Activated naive CD4-positive, alpha-beta T cell treated with anti-CD3 and anti-CD28 coated beads, Interleukin-2, amount 50 U/mL, for 72 hours (primary cell): ENCODE data around the gene BAIAP2L2. TPM values are rescaled to one million over a fixed set of nuclear protein-coding genes. Genes with fewer than 3 reads are reported as not detected.
A peak's percentile ranks its signal among the peaks of the same experiment; 100 is the strongest.
"Not testable (repeated sequence)": the region's sequence is repeated elsewhere in the genome, so short reads cannot be mapped to it uniquely, and the experiment has no call there.

Source experiments
- ATAC-seq, 2 donors: fragments of 150-1000 bp; cut with Tn5 transposase; 2 replicates each; pipeline ENCODE4 v1.10.0; 2021; ENCODE audit warnings: mild to moderate bottlenecking in 2 of 2, moderate library complexity in 2 of 2
- DNase-seq, 2 donors: peaks; one replicate each; pipeline ENCODE4 v3.0.0; 2021 to 2022; ENCODE audit warnings: low spot score in 2 of 2
- H3K27ac Mint-ChIP-seq, 2 donors: one replicate each; pipeline ENCODE4 v1.8.0; 2022; ENCODE audit warnings: mild to moderate bottlenecking in 2 of 2, mixed read lengths in 2 of 2
- H3K36me3 Mint-ChIP-seq, 2 donors: one replicate each; pipeline ENCODE4 v1.8.0; 2022; ENCODE audit warnings: mixed read lengths in 2 of 2
- H3K9me3 Mint-ChIP-seq, 2 donors: one replicate each; pipeline ENCODE4 v1.8.0; 2022; ENCODE audit warnings: mixed read lengths in 2 of 2
- total RNA-seq, 2 donors: library from RNA; stranded (reverse); gene quantifications; one replicate each; pipeline ENCODE4 v1.2.3, GENCODE V29; 2022

The BAIAP2L2 gene
- total RNA-seq = 1 to 10 TPM; 1.1 to 1.3 TPM

DNA sequence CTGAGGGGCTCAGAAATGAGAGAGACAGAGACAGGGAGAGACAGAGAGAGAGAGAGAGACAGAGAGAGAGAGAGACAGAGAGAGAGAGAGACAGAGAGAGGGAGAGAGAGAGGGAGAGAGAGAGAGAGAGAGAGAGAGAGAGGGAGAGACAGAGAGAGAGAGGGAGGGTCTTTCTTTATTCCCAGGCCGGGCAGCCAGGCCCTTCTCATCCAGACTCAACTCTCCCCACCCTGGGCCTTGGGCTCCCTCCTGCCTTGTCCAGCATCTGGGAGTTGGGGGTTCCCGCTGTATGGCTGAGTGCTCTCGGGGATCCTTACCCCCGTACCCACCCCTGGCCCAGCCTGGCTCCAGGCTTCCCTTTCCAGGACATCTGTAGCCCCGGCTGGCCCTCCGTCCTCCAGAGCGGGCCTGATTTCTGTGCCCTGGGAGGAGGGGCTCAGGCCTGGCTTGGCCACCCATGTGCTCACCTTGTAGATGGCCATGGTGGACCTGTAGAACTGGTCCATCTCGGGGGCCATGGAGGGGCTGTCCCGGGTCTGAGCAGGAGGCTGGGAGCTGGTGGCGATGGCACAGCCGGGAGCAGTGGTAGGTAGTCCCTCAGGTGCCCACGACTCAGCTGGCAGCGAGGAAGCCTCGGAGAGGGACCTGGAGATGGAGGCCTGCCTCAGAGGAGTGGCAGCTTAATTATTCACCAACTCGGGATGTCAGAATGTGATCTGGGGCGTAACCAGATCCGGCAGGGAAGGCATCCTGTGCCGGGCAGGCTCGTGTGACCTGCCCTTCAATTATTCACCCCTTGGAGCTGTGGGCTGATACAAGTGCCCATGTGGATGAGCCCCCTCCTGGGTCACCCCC lies at the start of gene BAIAP2L2:
TSS of gene BAIAP2L2 (minus strand) at position 677 of the 855 bp plus-strand sequence. CDS start at position 518, 159 bp downstream.
- Mint-ChIP-seq H3K9me3 (no peaks in the 10 kb centered on the region), H3K27ac (peak within 1 kb of the TSS; percentile 62 to 77), H3K36me3 (no peaks in the 10 kb centered on the region)
- ATAC-seq (no peak), DNase-seq (no peak)

DNA sequence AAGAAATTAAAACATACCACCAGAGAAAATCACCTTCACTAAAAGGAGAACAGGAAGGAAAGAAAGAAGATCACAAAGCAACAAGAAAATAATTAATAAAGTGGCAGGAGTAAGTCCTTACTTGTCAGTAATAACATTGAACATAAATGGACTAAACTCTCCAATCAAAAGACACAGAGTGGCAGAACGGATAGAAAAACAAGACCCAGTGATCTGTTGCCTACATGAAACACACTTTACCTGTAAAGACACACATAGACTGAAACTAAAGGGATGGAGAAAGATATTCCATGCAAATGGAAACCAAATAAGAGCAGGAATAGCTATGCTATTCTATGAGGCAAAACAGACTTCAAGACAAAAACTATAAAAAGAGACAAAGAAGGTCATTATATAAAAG lies 45.2 kb upstream of the BAIAP2L2 start:
- ATAC-seq (no peak), DNase-seq (no peak)
- no peaks in the 10 kb centered on the region for H3K9me3 Mint-ChIP-seq
- H3K27ac Mint-ChIP-seq = no peak overlapping the region
- H3K36me3 Mint-ChIP-seq = no peaks in the 10 kb centered on the region

- H3K27ac Mint-ChIP-seq, ATAC-seq, H3K36me3 Mint-ChIP-seq, H3K9me3 Mint-ChIP-seq, DNase-seq: not testable (repeated sequence)
Observed at GRCh38 chr22:38154563-38154915, 44.1 kb upstream of the BAIAP2L2 start.

GRCh38 chr22:38153821-38154562 lies 43.5 kb upstream of the BAIAP2L2 start:
- Mint-ChIP-seq H3K9me3 (no peaks in the 10 kb centered on the region), H3K36me3 (no peaks in the 10 kb centered on the region), H3K27ac (no peak overlapping the region)
- DNase-seq (peak in 1 of 2 donors; percentile 30), ATAC-seq (no peak)

GRCh38 chr22:38151126-38151500 lies 40.6 kb upstream of the BAIAP2L2 start:
- ATAC-seq (no peak), DNase-seq (no peak)
- Mint-ChIP-seq H3K9me3 (no peaks in the 10 kb centered on the region), H3K27ac (no peak overlapping the region), H3K36me3 (peaks cover 0 to 7% of the 10 kb centered on the region in 2 donors)

- Mint-ChIP-seq H3K9me3 (no peaks in the 10 kb centered on the region), H3K36me3 (peaks cover 0 to 10% of the 10 kb centered on the region in 2 donors), H3K27ac (peak overlapping the region in 1 of 2 donors; percentile 37)
- ATAC-seq = no peak
- peak in 1 of 2 donors; percentile 11 for DNase-seq
Observed at GRCh38 chr22:38148245-38148644, 37.8 kb upstream of the BAIAP2L2 start.

DNA sequence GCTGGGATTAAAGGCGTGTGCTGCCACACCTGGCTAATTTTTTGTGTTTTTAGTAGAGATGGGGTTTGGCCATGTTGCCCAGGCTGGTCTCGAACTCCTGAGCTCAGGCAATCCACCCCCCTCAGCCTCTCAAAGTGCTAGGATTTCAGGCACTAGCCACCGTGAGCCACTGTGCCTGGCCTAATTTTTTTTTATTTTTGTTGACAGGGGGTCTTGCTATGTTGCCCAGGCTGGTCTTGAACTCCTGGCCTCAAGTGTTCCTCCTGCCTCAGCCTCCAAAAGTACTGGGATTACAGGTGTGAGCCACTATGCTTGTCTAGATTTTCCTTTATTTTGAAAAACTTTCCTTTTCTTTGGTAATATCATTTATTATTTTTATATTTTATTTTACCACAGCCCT lies 35.7 kb upstream of the BAIAP2L2 start:
- peaks cover 0 to 11% of the 10 kb centered on the region in 2 donors for H3K36me3 Mint-ChIP-seq
- H3K27ac Mint-ChIP-seq, ATAC-seq, H3K9me3 Mint-ChIP-seq: not testable (repeated sequence)
- DNase-seq = peak in 1 of 2 donors; percentile 13

GRCh38 chr22:38144025-38144405 lies 33.5 kb upstream of the BAIAP2L2 start:
- ATAC-seq = peak in 1 of 2 donors; percentile 20
- Mint-ChIP-seq H3K36me3 (peaks cover 0 to 11% of the 10 kb centered on the region in 2 donors), H3K27ac (peak overlapping the region in 1 of 2 donors; percentile 2), H3K9me3 (no peaks in the 10 kb centered on the region)
- peak in 1 of 2 donors; percentile 43 for DNase-seq

DNA sequence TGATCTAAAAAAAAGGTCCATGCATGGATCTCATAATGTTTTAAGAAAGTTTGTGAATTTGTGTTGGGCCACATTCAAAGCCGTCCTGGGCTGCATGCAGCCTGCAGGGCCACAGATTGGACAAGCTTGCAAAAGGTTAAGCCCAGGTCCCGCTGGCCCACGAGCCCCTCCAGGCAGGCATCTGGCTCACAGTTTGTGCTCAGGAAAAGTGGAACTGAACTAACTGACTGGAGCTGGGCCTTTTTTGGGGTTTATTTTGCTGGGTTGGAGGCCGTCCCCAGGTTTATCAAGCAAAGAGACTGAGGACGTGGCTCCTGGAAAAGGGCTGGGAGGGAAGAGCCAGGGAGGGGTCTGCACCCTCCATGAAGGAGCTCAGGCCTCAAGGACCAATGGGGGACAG lies 32.1 kb upstream of the BAIAP2L2 start:
- ATAC-seq = no peak
- H3K36me3 Mint-ChIP-seq = peaks cover 0 to 4% of the 10 kb centered on the region in 2 donors

DNA sequence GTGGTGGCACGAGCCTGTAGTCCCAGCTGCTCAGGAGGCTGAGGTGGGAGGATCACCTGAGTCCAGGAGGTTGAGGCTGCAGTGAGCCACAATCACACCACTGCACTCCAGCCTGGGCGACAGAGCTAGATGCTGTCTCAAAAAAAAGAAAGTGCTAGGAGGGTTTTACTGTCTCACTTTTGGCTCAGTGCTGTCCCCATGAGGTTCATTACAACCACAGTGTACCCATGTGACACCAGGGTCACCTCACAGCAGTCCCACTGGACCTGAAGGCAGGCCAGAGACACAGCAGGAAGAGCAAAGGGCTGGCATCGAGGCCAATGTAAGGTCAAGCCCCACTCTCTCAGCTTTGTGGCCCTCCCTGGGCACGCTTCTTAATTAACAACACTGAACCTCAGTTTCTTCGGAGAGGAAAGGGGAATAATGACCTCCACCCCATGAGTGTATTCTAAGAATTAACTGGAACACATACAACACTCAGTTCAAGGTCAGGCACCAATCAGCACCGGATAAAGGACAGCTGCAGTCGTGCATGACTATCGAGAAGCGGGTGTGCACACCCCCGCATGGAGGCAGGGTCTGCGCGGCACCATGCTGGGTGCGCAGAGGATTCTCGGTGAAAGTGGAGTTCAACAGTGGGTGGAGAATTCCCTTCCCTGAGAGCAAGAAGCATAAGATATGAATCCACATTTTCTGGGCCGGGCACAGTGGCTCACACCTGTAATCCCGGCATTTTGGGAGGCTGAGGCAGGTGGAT lies 30.9 kb upstream of the BAIAP2L2 start:
- no peak for ATAC-seq
- H3K36me3 Mint-ChIP-seq = peaks cover 0 to 4% of the 10 kb centered on the region in 2 donors
- H3K27ac Mint-ChIP-seq = no peak overlapping the region
- no peaks in the 10 kb centered on the region for H3K9me3 Mint-ChIP-seq
- no peak for DNase-seq

More for the DNA sequence above, 32.1 kb upstream of the BAIAP2L2 start:
- peak overlapping the region; percentile 55 to 57 for H3K27ac Mint-ChIP-seq
- no peak for DNase-seq
- H3K9me3 Mint-ChIP-seq = no peaks in the 10 kb centered on the region

DNA sequence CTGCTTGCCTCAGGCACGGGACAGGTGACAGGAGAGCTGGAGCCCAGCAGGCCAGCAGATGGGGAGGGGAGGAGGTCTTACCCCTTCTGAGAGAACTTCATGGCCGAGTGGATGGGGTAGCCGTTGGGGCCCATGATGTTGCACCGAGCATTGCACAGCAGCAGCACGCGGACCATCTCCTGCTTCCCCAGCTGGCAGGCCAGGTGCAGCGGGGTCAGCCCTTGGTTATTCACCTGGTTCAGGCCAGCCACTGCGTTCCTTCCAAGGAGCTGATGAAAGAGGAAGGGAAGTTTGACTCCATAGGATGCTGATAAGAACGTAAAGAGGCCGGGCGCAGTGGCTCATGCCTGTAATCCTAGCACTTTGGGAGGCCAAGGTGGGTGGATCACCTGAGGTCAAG lies 29.4 kb upstream of the BAIAP2L2 start:
- ATAC-seq (no peak), DNase-seq (no peak)
- peaks cover 0 to 4% of the 10 kb centered on the region in 2 donors for H3K36me3 Mint-ChIP-seq
- H3K27ac Mint-ChIP-seq = peak overlapping the region in 1 of 2 donors; percentile 21
- no peaks in the 10 kb centered on the region for H3K9me3 Mint-ChIP-seq

GRCh38 chr22:38138961-38139360 lies 28.5 kb upstream of the BAIAP2L2 start:
- DNase-seq (no peak), ATAC-seq (no peak)
- Mint-ChIP-seq H3K36me3 (peaks cover 0 to 4% of the 10 kb centered on the region in 2 donors), H3K9me3 (no peaks in the 10 kb centered on the region), H3K27ac (no peak overlapping the region)

GRCh38 chr22:38137876-38138687 lies 27.6 kb upstream of the BAIAP2L2 start:
- peak overlapping the region in 1 of 2 donors; percentile 6 for H3K27ac Mint-ChIP-seq
- H3K9me3 Mint-ChIP-seq = no peaks in the 10 kb centered on the region
- no peaks in the 10 kb centered on the region for H3K36me3 Mint-ChIP-seq
- ATAC-seq = no peak
- no peak for DNase-seq

GRCh38 chr22:38136607-38137006 lies 26.1 kb upstream of the BAIAP2L2 start:
- no peaks in the 10 kb centered on the region for H3K9me3 Mint-ChIP-seq
- H3K27ac Mint-ChIP-seq = no peak overlapping the region
- DNase-seq = no peak

DNA sequence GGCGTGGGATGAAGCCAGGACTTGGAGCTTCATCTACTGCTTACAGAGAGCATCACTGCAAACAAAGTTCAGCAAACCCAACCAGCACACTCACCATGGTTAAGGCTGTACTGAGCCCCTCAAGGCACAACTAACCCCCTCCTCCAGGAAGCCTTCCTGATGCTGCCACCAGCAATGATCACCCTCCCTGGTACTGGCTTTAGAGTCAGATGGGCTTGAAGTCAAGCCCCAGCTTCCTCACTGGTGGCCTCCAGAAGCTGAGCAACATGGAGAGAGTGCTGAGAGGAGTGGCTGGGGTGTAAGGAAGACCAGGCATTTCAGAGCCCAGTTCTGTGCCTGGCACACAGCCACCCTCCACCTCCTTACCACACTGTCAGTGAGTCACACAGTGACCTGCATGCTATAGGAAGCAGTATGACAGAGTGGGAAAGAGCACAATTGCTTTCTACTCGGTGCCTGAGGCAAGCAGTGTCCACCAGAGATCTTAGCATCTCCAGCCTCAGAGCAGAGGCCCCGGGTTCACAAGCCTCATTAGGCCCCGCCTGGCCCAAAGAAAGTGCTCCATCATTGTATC lies 24.7 kb upstream of the BAIAP2L2 start:
- ATAC-seq (peak; percentile 49 to 93), DNase-seq (no peak)
- H3K9me3 Mint-ChIP-seq = no peaks in the 10 kb centered on the region
- H3K36me3 Mint-ChIP-seq = no peaks in the 10 kb centered on the region
- H3K27ac Mint-ChIP-seq = peak overlapping the region; percentile 22 to 75

More at GRCh38 chr22:38136607-38137006, 26.1 kb upstream of the BAIAP2L2 start:
- H3K36me3 Mint-ChIP-seq = no peaks in the 10 kb centered on the region
- ATAC-seq = no peak

GRCh38 chr22:38133331-38133730 lies 22.8 kb upstream of the BAIAP2L2 start:
- ATAC-seq = no peak
- H3K9me3 Mint-ChIP-seq = no peaks in the 10 kb centered on the region

More at GRCh38 chr22:38133331-38133730, 22.8 kb upstream of the BAIAP2L2 start:
- Mint-ChIP-seq H3K27ac (peak overlapping the region in 1 of 2 donors; percentile 60), H3K36me3 (no peaks in the 10 kb centered on the region)
- DNase-seq = no peak
